ENCODE data around the gene AGAP4.
"Not testable (repeated sequence)": the region's sequence is repeated elsewhere in the genome, so short reads cannot be mapped to it uniquely, and the experiment has no call there.

AGAP4 gene

DNA sequence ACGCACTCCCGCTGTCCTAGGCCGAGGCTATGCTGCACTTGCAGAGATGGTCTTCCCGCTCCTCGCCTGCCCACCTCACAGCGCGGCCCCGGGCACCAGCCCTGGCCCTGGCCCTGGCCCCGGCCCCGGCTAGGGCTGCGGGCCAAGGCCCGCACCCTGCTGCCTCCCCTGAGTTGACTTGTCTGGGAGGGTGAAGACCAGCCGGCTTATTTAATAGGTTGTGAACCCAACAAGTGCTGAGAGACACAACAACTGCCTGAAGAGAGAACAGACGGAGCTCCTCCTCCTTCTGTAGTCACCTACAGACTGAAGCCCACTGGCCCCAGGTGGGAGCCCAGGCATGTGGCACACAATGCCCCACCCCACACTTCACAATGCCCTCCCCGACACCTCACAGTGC is at the start of gene AGAP4:
AGAP4 (minus strand) TSS at position 101 of the 400 bp plus-strand sequence. CDS start 153 bp downstream, outside the sequence.
- DNase-seq (ENCODE audit: low read depth), result not testable (repeated sequence)

DNA sequence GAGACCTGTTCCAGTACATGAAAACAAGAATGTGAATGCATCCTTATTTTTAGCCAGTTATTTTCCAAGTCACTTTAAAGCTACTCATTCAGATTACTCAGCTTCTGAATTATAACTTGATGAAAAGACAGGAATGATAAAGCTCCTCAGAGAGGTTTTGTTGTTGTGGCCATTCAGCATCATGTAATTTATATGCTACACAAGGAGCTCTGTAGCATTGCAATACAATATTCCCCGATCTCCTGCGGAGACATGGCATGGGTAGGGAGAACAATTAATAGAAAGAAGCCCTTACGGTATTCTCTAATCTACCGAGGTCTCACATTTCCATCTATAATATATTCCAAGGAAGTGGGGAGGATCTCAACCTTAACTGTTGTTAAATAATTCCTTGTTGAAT is 43.4 kb upstream of the AGAP4 start:
- not testable (repeated sequence) for DNase-seq (ENCODE audit: low read depth)

DNA sequence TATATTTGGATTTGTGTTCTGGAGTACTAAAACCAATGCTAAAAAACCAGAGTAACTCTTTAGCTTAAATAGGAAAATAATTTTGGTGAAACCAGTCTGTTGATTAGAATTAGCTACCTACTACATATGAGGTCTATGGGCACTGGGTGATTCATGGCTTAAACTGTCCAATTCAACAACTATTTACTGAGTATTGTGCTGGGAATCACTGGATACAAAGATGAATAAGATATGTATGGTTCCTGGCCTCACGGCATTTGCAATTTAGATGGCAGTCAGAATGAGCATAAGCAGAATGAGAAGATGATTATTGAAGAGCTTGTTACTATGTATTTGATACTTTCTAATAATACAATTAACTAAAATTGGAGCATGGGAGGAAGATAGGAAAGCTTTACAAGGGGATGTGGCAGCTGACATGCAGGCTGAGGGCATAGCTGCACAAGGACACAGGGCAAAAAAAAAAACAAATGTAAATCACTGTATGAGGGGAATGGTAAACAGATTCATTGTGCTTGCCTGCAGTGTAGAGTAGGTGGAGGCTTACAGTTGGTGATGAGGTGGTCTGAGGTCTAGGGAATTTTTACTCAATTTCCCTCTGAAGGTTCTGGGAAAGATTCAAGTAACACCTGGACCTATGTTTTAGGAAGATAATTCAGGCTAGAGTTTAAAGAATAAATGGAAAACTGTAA is 42.4 kb upstream of the AGAP4 start:
- DNase-seq (ENCODE audit: low read depth), result not testable (repeated sequence)

DNA sequence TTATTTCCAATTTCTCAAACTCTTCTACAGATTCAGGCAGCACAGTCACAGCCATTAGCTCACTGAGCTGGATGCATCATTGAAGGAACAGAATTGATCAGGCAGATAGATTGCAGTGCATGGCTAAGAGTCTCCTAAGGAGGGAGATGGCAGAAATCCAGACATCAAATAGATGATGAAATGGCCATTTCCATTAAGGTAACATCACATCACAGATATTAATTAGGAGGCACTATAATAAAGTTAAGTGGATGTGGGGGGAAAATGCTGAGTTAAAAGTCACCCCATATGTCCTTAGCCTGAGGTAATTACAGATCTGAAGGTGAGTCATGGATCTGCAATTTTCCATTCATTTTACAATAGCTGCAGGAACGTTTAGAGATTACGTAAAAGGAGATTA is 35.6 kb upstream of the AGAP4 start:
- DNase-seq (ENCODE audit: low read depth), result not testable (repeated sequence)

DNA sequence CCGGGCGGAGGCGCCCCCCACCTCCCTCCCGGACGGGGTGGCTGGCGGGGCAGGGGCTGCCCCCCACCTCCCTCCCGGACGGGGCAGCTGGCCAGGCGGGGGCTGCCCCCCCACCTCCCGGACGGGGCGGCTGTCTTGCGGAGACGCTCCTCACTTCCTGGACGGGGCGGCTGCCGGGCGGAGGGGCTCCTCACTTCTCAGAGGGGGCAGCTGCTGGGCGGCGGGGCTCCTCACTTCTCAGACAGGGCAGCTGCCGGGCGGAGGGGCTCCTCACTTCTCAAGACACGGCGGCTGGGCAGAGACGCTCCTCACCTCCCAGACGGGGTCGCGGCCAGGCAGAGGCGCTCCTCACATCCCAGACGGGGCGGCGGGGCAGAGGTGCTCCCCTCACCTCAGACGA is 18.1 kb upstream of the AGAP4 start:
- not testable (repeated sequence) for DNase-seq (ENCODE audit: low read depth)

DNA sequence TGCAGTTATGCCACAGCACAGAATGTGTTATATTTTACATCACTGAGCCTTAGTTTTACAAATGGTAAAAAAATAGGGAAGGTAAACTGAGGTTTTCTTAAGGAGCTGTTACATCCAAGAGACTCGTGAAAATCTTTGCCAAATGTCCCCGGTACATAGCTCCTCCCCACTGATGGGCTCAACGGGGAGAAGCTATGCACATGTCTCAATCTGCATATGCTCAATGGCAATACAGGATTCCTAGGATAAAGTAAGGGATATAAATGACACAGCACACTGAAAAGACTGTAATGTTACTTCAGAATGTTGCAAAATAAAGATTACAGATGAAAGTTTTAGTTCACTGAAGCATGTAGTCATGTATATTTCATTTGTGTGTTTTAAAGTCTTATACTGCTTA is 17.0 kb upstream of the AGAP4 start:
- not testable (repeated sequence) for DNase-seq (ENCODE audit: low read depth)

DNA sequence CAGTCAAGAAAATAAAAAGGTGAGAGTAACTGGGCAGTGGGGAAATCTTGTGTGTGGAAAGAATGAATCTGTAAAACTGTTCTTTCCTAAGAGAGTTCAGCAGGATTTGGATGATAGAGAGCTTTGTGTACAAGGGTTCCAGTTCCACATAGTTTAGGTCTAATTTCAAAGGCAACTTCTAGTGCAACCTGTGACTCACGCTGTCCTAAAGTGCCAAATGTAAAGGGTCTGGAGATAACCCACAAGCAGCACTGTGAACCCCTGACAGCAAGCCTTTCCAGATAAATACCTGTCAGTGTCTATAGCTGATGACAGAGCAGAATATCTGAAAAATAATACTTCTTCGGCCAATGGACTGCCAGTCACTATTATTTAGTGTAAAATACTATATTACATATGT is 16.3 kb upstream of the AGAP4 start:
- not testable (repeated sequence) for DNase-seq (ENCODE audit: low read depth)

DNA sequence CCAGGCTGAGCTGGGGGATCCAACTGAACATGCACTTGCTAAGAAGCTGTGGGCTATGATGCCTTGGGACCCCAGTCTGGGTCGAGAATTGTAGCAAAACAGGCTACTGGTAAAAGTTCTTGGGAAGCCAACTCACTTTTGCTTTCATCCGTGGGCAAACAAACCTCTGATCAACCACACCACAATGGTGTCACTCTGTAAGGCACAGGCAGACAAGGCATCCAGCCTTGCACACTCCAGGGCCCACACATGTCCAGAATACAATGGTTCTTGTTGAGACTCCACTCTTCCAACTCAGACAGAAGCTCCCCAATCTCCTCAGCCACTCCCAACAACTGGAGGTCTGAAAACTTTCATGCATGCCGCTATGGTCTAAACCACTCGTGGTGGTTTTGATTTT is 10.6 kb upstream of the AGAP4 start:
- not testable (repeated sequence) for DNase-seq (ENCODE audit: low read depth)

DNA sequence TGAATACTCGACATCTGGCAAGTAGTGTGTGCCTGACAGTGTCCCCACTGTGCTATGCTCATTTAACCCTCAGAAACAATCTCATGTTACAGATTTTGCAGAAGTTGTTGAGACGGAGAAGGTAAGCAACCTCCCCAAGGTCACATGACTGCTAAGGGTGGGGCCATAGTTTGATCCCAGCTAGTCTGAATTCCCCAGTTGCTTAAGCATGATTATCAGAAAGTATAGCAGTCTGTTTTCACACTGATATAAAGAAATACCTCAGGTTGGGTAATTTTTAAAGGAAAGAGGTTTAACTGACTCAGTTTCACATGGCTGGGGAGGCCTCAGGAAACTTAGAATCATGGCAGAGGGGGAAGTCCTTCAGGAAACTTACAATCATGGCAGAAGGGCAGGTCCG is 1.2 kb upstream of the AGAP4 start:
- not testable (repeated sequence) for DNase-seq (ENCODE audit: low read depth)

DNA sequence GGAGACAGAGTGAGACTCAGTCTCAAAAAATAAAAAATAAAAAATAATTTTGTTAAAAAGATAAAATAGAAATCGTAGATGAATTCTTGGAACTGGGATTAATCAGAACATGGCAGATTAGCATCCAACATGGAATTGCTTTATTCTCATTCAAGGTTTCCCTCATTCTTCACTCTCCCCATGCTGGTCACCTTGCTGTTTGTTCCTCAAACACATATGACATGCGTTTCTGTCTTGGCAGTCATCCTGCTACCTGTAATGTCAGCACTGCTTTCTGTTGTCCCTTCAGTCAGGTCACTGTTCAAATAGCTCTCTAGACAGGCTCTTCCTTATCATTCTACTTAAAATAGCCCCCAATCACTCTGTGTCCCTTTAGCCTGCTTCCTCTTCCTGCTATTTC is 24.4 kb downstream of the AGAP4 start:
- DNase-seq (ENCODE audit: low read depth), result not testable (repeated sequence)

DNA sequence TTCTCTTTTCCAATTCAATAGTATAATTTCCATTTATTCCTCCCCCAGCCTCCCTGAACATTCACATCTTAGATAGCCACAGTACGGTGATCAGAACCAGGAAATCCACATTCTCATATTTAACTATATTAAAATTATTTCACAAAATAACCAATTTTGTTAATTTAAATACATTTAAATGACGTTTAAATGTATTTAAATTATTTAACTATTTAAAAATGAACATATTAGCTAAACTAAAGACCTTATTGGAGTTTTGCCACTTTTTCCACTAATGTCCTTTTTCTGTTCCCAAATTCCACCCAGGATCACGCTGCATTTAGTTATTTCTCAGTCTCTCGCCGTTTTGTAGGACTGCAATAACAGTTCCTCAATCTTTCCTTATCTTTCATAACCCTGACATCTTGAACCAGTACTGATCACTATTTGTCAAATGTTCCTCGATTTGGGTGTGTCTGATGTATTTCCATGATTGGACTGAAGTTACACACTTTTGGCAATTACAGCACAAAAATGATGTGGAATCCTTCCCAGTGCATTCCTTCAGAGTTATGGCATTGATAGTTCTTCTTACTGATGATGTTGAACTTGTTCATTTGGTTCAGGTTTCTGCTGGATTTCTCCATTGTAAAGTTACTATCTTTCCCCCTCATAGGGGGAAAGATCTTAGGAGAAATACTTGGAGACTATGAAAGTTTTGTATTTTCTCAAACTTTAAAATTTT is 27.0 kb downstream of the AGAP4 start:
- DNase-seq (ENCODE audit: low read depth), result not testable (repeated sequence)

DNA sequence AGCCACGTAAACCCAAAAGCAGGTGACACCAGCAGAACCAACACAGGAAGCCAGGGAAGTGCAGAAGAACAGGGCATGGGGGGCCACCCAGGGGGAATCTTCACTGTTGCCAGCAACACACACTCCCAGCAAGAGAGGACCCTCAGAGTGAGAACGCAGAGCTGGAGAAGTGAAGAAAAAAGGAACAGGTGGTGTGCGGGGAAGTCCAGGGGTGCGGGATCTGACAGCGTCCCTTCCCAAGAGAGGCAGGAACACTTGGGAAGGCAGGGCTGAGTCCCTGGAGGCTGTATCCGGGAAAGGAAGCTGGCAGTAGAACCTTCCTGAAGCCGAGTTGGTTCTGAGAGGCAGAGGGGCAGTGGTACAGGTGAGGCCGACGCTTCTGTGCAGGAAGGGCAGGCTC is 27.7 kb downstream of the AGAP4 start:
- DNase-seq (ENCODE audit: low read depth), result no peak

DNA sequence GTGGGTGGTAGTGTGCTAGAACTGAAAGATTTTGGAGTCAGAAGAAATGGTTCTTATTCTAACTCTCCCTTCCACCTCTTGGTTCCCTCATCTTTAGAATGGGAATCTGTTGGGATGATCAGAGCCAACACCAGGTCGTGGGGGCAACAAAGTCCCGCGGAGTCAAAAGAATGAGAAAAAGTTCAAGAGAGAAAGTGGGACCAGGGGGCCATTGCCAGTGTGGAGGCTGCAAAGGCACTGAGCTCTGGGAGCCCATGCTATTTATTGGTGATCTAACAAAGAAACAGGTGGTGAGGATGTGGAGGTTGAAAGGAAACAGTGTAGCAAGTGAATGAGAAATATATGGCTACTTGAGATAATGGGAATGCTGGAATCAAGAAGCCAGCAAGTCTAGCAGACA is 29.4 kb downstream of the AGAP4 start:
- DNase-seq (ENCODE audit: low read depth), result no peak

DNA sequence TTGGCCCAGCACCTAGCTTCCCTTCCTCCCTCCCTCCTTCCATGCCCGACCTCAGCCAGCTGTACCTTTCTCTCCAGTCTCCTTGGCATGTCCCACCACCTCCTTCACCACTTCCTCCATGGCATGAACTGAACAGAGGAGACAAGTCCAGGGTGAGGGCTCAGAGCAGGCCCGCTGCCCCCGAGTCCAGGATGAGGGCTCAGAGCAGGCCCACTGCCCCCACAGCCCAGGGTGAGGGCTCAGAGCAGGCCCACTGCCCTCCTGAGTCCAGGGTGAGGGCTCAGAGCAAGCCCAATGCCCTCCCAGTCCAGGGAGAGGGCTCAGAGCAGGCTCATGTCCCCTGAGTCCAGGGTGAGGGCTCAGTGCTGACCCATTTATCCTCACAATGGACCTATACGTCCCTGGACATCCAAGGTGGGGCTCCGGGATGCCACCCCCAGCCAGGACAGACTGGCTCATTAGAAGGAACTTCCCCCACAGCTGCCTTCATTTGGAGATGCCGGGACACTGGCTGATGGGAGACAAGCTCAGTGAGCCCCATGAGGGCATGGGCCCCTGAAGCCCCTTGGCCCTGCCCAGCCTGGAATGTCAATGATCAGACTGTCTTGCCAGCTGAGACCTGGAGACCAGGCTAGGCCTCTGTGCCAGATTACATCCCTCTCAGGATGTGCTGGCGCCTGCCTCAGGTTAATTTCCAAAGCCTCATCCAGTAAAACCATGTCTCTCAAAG is 30.0 kb downstream of the AGAP4 start:
- DNase-seq (ENCODE audit: low read depth), result no peak

DNA sequence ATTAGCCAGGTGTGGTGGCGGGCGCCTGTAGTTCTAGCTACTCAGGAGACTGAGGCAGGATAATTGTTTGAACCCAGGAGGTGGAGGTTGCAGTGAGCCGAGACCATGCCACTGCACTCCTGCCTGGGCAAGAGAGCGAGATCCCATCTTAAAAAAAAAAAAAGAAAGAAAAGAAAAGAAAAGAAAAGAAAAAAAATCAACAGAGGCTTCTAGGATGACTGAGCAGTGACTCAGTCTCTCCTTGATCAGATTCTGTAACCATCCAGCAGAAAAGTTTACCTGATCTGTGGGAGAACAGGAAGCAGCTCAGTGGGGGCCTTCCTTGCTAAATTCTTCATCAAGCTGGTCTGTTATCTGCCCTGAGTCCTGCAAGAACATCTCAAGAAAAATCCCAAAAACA is 33.2 kb downstream of the AGAP4 start:
- not testable (repeated sequence) for DNase-seq (ENCODE audit: low read depth)

DNA sequence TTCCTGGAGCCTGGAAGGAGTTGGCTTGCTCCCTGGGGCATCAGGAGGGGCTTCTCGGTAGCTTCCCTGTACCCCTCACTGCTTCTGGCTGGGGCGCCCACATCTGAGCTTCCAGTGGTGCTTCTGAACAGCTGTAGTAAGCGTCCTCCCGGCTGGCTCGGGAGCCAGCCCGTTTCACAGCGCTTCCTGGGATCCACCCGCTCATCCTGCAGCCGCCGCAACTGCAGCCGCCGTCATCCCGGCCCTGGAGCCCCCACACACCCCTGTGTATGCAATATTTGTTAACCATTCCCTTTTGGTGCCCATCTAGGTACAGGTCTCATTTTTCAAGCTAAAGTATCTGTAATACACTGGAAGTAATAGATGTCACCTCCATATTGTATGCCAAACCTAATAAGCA is 34.3 kb downstream of the AGAP4 start:
- DNase-seq (ENCODE audit: low read depth), result not testable (repeated sequence)

DNA sequence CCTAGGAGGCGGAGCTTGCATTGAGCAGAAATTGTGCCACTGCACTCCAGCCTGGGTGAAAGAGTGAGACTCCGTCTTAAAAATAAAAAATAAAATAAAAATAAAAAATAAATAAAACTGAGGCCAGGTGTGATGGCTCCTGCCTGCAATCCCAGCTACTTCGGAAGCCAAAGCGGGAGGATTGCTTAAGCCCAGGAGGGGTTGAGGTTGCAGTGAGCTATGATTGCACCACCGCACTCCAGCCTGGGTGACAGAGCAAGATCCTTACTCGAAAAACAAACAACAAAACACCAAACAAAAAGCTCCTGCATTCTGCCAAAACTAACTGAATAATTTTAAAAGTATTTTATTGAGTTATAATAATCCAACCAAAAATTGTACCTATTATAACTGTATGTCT is 36.2 kb downstream of the AGAP4 start:
- DNase-seq (ENCODE audit: low read depth), result no peak

DNA sequence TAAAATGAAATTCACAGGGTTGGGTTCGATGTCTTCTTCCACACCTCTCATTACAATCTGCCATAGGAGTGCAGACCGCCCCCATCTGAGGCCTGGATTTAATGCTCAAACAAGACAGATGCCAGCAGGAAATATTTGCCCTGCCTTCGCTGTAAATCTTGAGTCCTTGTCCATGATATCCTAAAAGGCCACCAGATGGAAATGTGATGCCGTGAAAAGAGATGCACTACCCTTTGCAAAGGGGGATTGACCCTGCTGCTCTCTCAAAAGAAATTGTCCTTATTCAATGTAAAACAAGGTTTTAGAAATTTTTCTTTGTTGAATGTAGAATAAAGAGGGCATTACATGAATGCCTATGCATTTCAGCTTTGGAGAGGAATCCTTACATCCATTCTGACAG is 37.5 kb downstream of the AGAP4 start:
- DNase-seq (ENCODE audit: low read depth), result no peak

DNA sequence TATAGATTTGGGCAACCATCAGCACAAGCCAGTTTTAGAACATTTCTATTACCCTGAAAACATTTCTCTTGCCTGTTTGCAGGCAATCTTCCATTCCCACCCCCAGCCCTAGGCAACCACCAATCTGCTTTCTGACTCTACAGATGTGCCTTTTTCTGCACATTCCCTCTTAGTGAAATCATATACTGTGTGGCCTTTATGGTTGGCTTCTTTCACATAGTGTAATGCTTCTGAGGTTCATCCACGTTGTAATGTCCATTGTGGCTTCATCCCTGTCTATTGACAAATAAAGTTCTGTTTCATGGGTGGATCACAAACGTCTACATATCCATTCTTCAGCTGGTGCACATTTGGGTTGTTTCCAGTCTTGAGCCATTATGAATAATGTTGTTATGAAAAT is 42.3 kb downstream of the AGAP4 start:
- DNase-seq (ENCODE audit: low read depth), result not testable (repeated sequence)

DNA sequence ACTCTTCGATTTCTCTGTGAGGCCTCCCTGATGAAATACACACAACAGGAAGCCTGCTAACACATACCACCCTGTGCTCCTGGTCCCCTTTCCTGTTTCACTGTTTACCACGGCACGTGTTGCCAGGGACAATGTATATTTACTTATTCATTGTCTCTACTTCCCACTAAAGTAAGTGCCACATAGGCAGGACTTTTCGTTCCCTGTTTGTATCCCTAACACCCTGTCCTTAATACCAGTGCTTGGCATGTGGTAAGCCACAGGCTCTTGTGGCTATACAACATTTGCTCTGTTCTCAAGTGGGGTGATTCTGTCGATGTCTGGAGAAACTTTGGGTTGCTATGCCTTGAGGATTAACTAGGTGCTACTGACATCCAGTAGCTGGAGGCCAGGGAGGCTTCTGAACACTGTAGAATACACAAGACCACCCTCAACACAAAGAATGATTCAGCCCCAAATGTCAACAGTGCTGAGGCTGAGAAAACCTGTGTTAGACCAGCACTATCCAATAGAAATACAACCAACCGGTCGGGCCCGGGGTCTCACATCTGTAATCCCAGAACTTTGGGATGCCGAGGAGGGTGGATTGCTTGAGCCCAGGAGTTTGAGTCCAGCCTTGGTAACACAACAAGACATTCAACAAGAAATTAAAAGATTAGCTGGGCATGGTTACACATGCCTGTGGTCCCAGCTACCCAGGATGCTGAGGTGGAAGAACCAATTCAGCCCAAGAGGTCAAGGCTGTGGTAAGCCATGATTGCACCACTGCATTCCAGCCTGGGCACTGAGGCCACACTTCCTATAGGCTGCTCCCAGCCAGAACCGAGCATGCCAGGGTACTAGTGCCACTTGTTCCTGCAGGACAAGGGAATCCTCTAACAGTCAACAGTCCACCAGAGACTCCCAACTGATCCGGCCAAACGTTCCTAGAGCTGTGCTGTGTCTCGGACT is 44.0 kb downstream of the AGAP4 start:
- DNase-seq (ENCODE audit: low read depth), result not testable (repeated sequence)

DNA sequence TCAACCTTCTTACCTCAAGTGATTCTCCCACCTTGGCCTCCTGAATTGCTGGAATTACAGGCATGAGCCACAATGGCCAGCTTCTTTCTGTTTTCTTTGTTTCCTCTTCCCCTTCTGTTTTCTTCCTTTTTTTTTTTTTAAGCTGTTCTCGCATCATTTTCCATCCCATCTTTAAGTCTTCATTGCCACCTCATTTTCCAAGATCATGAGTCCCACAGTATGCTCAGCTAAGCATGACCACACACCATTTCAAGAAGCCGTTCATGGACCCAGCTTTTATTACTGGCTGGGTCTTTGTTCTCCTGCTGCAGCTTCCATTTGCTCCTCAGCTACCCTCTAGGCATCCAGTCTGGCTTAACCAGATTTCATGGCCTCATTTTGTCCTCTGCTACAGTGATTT is 52.5 kb downstream of the AGAP4 start:
- not testable (repeated sequence) for DNase-seq (ENCODE audit: low read depth)
